K562 (cell line): ENCODE data around the gene TNFAIP8L1. TPM values are rescaled to one million over a fixed set of nuclear protein-coding genes. Genes with fewer than 3 reads are reported as not detected.

Experiments used
- EGR1 ChIP-seq: fragments of 450-650 bp; conservative IDR thresholded peaks from 2 replicates; pipeline ENCODE4 v1.6.1; 2017; ENCODE audit warnings: mild to moderate bottlenecking
- ETS1 ChIP-seq: conservative IDR thresholded peaks from 2 replicates; pipeline ENCODE4 v1.6.1; 2011; ENCODE audit warnings: low read depth, mild to moderate bottlenecking, low read length; ENCODE audit not compliant: control insufficient read depth
- FOXP1 ChIP-seq: sonication (generic); formaldehyde crosslinking; IDR thresholded peaks from 2 replicates; pipeline ENCODE4 v1.8.0; 2022; ENCODE audit warnings: mild to moderate bottlenecking, missing genetic modification reagents
- HBP1 ChIP-seq: fragments of 450-650 bp; formaldehyde crosslinking; IDR thresholded peaks from 2 replicates; pipeline ENCODE4 v1.4.0; 2022; ENCODE audit warnings: missing genetic modification characterization
- KDM5B ChIP-seq: fragments of 200-600 bp; sonication (generic); IDR thresholded peaks from 2 replicates; pipeline ENCODE4 v1.6.1; 2012; ENCODE audit warnings: low read depth, mild to moderate bottlenecking, moderate library complexity, low read length, control low read depth, inconsistent platforms; ENCODE audit not compliant: insufficient replicate concordance
- PHF8 ChIP-seq: fragments of 200-600 bp; sonication (generic); IDR thresholded peaks from 2 replicates; pipeline ENCODE4 v1.6.1; 2012; ENCODE audit warnings: mixed run types, mild to moderate bottlenecking, inconsistent platforms, low read length, moderate library complexity, borderline replicate concordance
- PTBP1 ChIP-seq: fragments of 200-400 bp; formaldehyde crosslinking; IDR thresholded peaks from 2 replicates; pipeline ENCODE4 v1.6.1; 2017; ENCODE audit warnings: low read depth, low read length
- RB1 ChIP-seq: fragments of 450-650 bp; IDR thresholded peaks from 2 replicates; pipeline ENCODE4 v1.6.1; 2017; ENCODE audit warnings: low read depth, mild to moderate bottlenecking
- RBM15 ChIP-seq: fragments of 200-400 bp; formaldehyde crosslinking; IDR thresholded peaks from 2 replicates; pipeline ENCODE4 v1.6.1; 2018; ENCODE audit warnings: mild to moderate bottlenecking, low read length, moderate library complexity; ENCODE audit not compliant: insufficient read depth
- RBM25 ChIP-seq: fragments of 200-400 bp; formaldehyde crosslinking; IDR thresholded peaks from 2 replicates; pipeline ENCODE4 v1.6.1; 2018; ENCODE audit warnings: low read length, low read depth, moderate library complexity; ENCODE audit not compliant: severe bottlenecking
- TEAD4 ChIP-seq, 2 experiments: sonication (generic) in 1 of 2; formaldehyde crosslinking in 1 of 2; IDR thresholded peaks; 2 replicates each; pipeline versions ENCODE4 v1.6.1 to v1.8.0; 2012 to 2022; ENCODE audit warnings: borderline replicate concordance in 1 of 2, inconsistent platforms in 1 of 2, low read length in 1 of 2, mild to moderate bottlenecking in 1 of 2, missing genetic modification reagents in 1 of 2
- ZBTB33 ChIP-seq: sonication (generic); formaldehyde crosslinking; IDR thresholded peaks from 2 replicates; pipeline ENCODE4 v1.8.1; 2023; ENCODE audit warnings: mild to moderate bottlenecking, missing genetic modification reagents
- ZFX ChIP-seq: sonication (generic); formaldehyde crosslinking; IDR thresholded peaks from 2 replicates; pipeline ENCODE4 v1.8.0; 2022; ENCODE audit warnings: mild to moderate bottlenecking, missing genetic modification reagents, moderate library complexity
- polyA plus RNA-seq, 8 experiments: library from polyadenylated mRNA; depleted of rRNA in 4 of 8; stranded (reverse) in 5 of 8; unstranded in 3 of 8; fragments of >200 nt; fragmentation: Nextera tagmentation in 2 of 8; fragmentation: Illumina TruSeq in 1 of 8; extraction: Ambion mirVana in 2 of 8; extraction: Trizol in 1 of 8; gene quantifications; 2 replicates each; pipeline versions ENCODE4 v1.2.1 to v1.2.3, GENCODE V29; 2011 to 2014; ENCODE audit warnings: inconsistent platforms in 1 of 8, missing spikeins in 1 of 8
- total RNA-seq, 7 experiments: library from RNA; depleted of rRNA in 6 of 7; stranded (reverse); fragments of >200 nt in 6 of 7; fragmentation: Illumina TruSeq in 2 of 7; extraction: Trizol in 2 of 7; gene quantifications; 2 replicates each; pipeline versions ENCODE4 v1.2.1 to v1.2.3, GENCODE V29; 2011 to 2021; ENCODE audit warnings: low replicate concordance in 1 of 7

The TNFAIP8L1 gene
- total and polyA plus RNA-seq, 9 of the 15 experiments (the other 6 are each of a cell fraction or from before 2014, with no cell fraction given) = 0.69 to 9.3 (median 4.9) TPM

GRCh38 chr19:4639531-4640246 lies 373 bp downstream of the TNFAIP8L1 start (continued):
- 0 out of 2 replicates have a peak, but pooled peaks have one; percentile 40 for TF ChIP-seq ETS1
- TF ChIP-seq PHF8 = peak; percentile 44; the same call in 1 of the 2 replicates
- peak; percentile 67 for TF ChIP-seq RBM25
- no peak for TF ChIP-seq TEAD4 (IDR thresholded peaks at IDR 0.05; ENCODE audit: low read length)
- TF ChIP-seq TEAD4 (CRISPR knock-in tag; IDR thresholded peaks at IDR 0.05; ENCODE audit: borderline replicate concordance) = 0 out of 2 replicates have a peak, but pooled peaks have one; percentile 11
- 0 out of 2 replicates have a peak, but pooled peaks have one; percentile 2 for TF ChIP-seq EGR1
- peak; percentile 54; the same call in 1 of the 2 replicates for TF ChIP-seq FOXP1 (CRISPR knock-in tag)
- no peak for TF ChIP-seq RBM15
- TF ChIP-seq RB1 = peak; percentile 27; the same call in 1 of the 2 replicates
- TF ChIP-seq HBP1 (CRISPR knock-in tag) = 0 out of 2 replicates have a peak, but pooled peaks have one; percentile 22
- 0 out of 2 replicates have a peak, but pooled peaks have one; percentile 39 for TF ChIP-seq ZBTB33 (CRISPR knock-in tag)
- TF ChIP-seq ZFX (CRISPR knock-in tag) = peak; percentile 51; the same call in 1 of the 2 replicates
- peak; percentile 26 for TF ChIP-seq KDM5B
- 0 out of 2 replicates have a peak, but pooled peaks have one; percentile 33 for TF ChIP-seq PTBP1
